Measurements from ENCODE around the gene AMMECR1.
A peak's percentile ranks its signal among the peaks of the same experiment; 100 is the strongest.
"Not testable (repeated sequence)": the region's sequence is repeated elsewhere in the genome, so short reads cannot be mapped to it uniquely, and the experiment has no call there.

Gene AMMECR1

GRCh38 chrX:110317820-110318663 is at the start of gene AMMECR1:
Gene AMMECR1, minus strand, starts transcription at chrX:110318085. Its CDS starts 14 bp downstream, at chrX:110318071.
- DNase-seq (ENCODE audit: low spot score), result peak; percentile 81

- no peak for DNase-seq (ENCODE audit: low spot score)
Observed at GRCh38 chrX:110363244-110363643, 45.4 kb upstream of the AMMECR1 start.

- DNase-seq (ENCODE audit: low spot score), result no peak
Observed at GRCh38 chrX:110359273-110359672, 41.4 kb upstream of the AMMECR1 start.

GRCh38 chrX:110358548-110358947 is 40.7 kb upstream of the AMMECR1 start, which contains the start of gene RTL9:
Gene RTL9, plus strand, starts transcription at chrX:110358848. Its CDS starts 91,770 bp downstream, at chrX:110450618.
- DNase-seq (ENCODE audit: low spot score), result no peak

GRCh38 chrX:110346681-110347080 is 28.8 kb upstream of the AMMECR1 start:
- DNase-seq (ENCODE audit: low spot score), result no peak

GRCh38 chrX:110341189-110342035 is 23.5 kb upstream of the AMMECR1 start:
- peak; percentile 74 for DNase-seq (ENCODE audit: low spot score)

- no peak for DNase-seq (ENCODE audit: low spot score)
Observed at GRCh38 chrX:110338935-110339334, 21.1 kb upstream of the AMMECR1 start.

GRCh38 chrX:110333458-110333857 is 15.6 kb upstream of the AMMECR1 start:
- DNase-seq (ENCODE audit: low spot score), result not testable (repeated sequence)

- no peak for DNase-seq (ENCODE audit: low spot score)
Observed at GRCh38 chrX:110331444-110332030, 13.7 kb upstream of the AMMECR1 start.

GRCh38 chrX:110328613-110329012 is 10.7 kb upstream of the AMMECR1 start:
- DNase-seq (ENCODE audit: low spot score), result not testable (repeated sequence)

- DNase-seq (ENCODE audit: low spot score), result no peak
Observed at GRCh38 chrX:110327336-110327735, 9.5 kb upstream of the AMMECR1 start.

GRCh38 chrX:110326712-110327111 is 8.8 kb upstream of the AMMECR1 start:
- no peak for DNase-seq (ENCODE audit: low spot score)

- no peak for DNase-seq (ENCODE audit: low spot score)
Observed at GRCh38 chrX:110322603-110323002, 4.7 kb upstream of the AMMECR1 start.

- DNase-seq (ENCODE audit: low spot score), result peak; percentile 68
Observed at GRCh38 chrX:110321670-110322069, 3.8 kb upstream of the AMMECR1 start.

- DNase-seq (ENCODE audit: low spot score), result peak; percentile 16
Observed at GRCh38 chrX:110321081-110321480, 3.2 kb upstream of the AMMECR1 start.

GRCh38 chrX:110320381-110320987 is 2.6 kb upstream of the AMMECR1 start:
- DNase-seq (ENCODE audit: low spot score), result peak; percentile 24

- DNase-seq (ENCODE audit: low spot score), result no peak
Observed at GRCh38 chrX:110318664-110318968, 731 bp upstream of the AMMECR1 start.

- DNase-seq (ENCODE audit: low spot score), result peak; percentile 36
Observed at GRCh38 chrX:110317061-110317819, 645 bp downstream of the AMMECR1 start.

- peak; percentile 17 for DNase-seq (ENCODE audit: low spot score)
Observed at GRCh38 chrX:110316351-110317060, 1.4 kb downstream of the AMMECR1 start.

GRCh38 chrX:110315551-110315950 is 2.3 kb downstream of the AMMECR1 start:
- peak; percentile 44 for DNase-seq (ENCODE audit: low spot score)
